CD4-positive, alpha-beta T cell treated with Interleukin-12 subunit alpha and Interleukin-12 subunit beta, for 1 hour (primary cell): ENCODE measurements around the gene CPED1.
"Not testable (repeated sequence)": the region's sequence is repeated elsewhere in the genome, so short reads cannot be mapped to it uniquely, and the experiment has no call there.

ENCODE experiments used
- DNase-seq: peaks from one replicate; pipeline ENCODE4 v3.0.0-alpha.2; 2020

Gene CPED1

GRCh38 chr7:121196286-121196685 lies 207.8 kb downstream of the CPED1 start:
- no peak for DNase-seq

- no peak for DNase-seq
These were observed 208.9 kb downstream of the CPED1 start for GRCh38 chr7:121197455-121197854.

- no peak for DNase-seq
These were observed 210.0 kb downstream of the CPED1 start for GRCh38 chr7:121198502-121198901.

GRCh38 chr7:121202125-121202524 lies 213.6 kb downstream of the CPED1 start:
- DNase-seq: no peak

- DNase-seq: no peak
These were observed 214.3 kb downstream of the CPED1 start for GRCh38 chr7:121202834-121203233.

GRCh38 chr7:121204537-121204936 lies 216.0 kb downstream of the CPED1 start:
- no peak for DNase-seq

GRCh38 chr7:121205777-121206176 lies 217.3 kb downstream of the CPED1 start:
- DNase-seq: no peak

- DNase-seq: no peak
These were observed 222.7 kb downstream of the CPED1 start for GRCh38 chr7:121211253-121211652.

GRCh38 chr7:121212036-121212435 lies 223.5 kb downstream of the CPED1 start:
- DNase-seq: no peak

- no peak for DNase-seq
These were observed 226.1 kb downstream of the CPED1 start for GRCh38 chr7:121214657-121215056.

- DNase-seq: no peak
These were observed 230.5 kb downstream of the CPED1 start for GRCh38 chr7:121219026-121219425.

GRCh38 chr7:121221108-121221507 lies 232.6 kb downstream of the CPED1 start:
- DNase-seq: not testable (repeated sequence)

GRCh38 chr7:121228779-121229178 lies 240.3 kb downstream of the CPED1 start:
- no peak for DNase-seq

- DNase-seq: no peak
These were observed 246.7 kb downstream of the CPED1 start for GRCh38 chr7:121235201-121235600.

- no peak for DNase-seq
These were observed 249.1 kb downstream of the CPED1 start for GRCh38 chr7:121237601-121238000.

- no peak for DNase-seq
These were observed 255.8 kb downstream of the CPED1 start for GRCh38 chr7:121244120-121244870.

GRCh38 chr7:121251367-121251766 lies 262.9 kb downstream of the CPED1 start:
- DNase-seq: not testable (repeated sequence)

GRCh38 chr7:121252523-121253235 lies 264.2 kb downstream of the CPED1 start:
- DNase-seq: not testable (repeated sequence)

- no peak for DNase-seq
These were observed 271.3 kb downstream of the CPED1 start for GRCh38 chr7:121259826-121260225.

GRCh38 chr7:121261207-121261884 lies 272.8 kb downstream of the CPED1 start:
- DNase-seq: no peak

- DNase-seq: no peak
These were observed 273.7 kb downstream of the CPED1 start for GRCh38 chr7:121262221-121262620.

- DNase-seq: no peak
These were observed 274.5 kb downstream of the CPED1 start for GRCh38 chr7:121262969-121263368.

- no peak for DNase-seq
These were observed 277.9 kb downstream of the CPED1 start for GRCh38 chr7:121266307-121266894.
